Uterus (tissue), 4 donors: ENCODE results near the gene CYP27A1. TPM values are rescaled to one million over a fixed set of nuclear protein-coding genes. Genes with fewer than 3 reads are reported as not detected.

Experiments
- DNase-seq, 2 donors: peaks; one replicate each; pipeline ENCODE4 v3.0.0-alpha.2; 2019 to 2020
- H3K27ac ChIP-seq, 2 donors: fragments of 200-600 bp; sonication (generic); 1 replicate in 1 of 2; 2 replicates in 1 of 2; pipeline ENCODE4 v1.5.1; 2016 to 2018
- H3K27me3 ChIP-seq, 2 donors: fragments of 200-600 bp; sonication (generic); one replicate each; pipeline ENCODE4 v1.5.1; 2018 to 2019; ENCODE audit warnings: control low read depth in 1 of 2
- H3K36me3 ChIP-seq, 2 donors: fragments of 200-600 bp; sonication (generic); one replicate each; pipeline ENCODE4 v1.5.1; 2019; ENCODE audit warnings: control low read depth in 1 of 2
- H3K4me1 ChIP-seq, 2 donors: fragments of 200-600 bp; sonication (generic); one replicate each; pipeline ENCODE4 v1.5.1; 2018 to 2019; ENCODE audit warnings: control low read depth in 1 of 2
- H3K4me3 ChIP-seq, 2 donors: fragments of 200-600 bp; sonication (generic); 1 replicate in 1 of 2; 2 replicates in 1 of 2; pipeline ENCODE4 v1.5.1; 2018 to 2019; ENCODE audit warnings: mild to moderate bottlenecking in 1 of 2
- H3K9me3 ChIP-seq, 2 donors: fragments of 200-600 bp; sonication (generic); one replicate each; pipeline ENCODE4 v1.5.1; 2019; ENCODE audit warnings: control low read depth in 1 of 2
- CTCF ChIP-seq, 4 experiments: fragments of 200-600 bp in 2 of 4; fragments of 450-650 bp in 2 of 4; sonication (generic) in 2 of 4; IDR thresholded peaks; one replicate each; pipeline ENCODE4 v1.5.1; 2016 to 2019; ENCODE audit warnings: antibody characterized with exemption in 4 of 4, mild to moderate bottlenecking in 2 of 4, moderate library complexity in 1 of 4
- POLR2A ChIP-seq, 2 donors: fragments of 450-650 bp; IDR thresholded peaks; one replicate each; pipeline ENCODE4 v1.6.1; 2016; ENCODE audit warnings: antibody characterized with exemption in 2 of 2, mild to moderate bottlenecking in 1 of 2, moderate library complexity in 1 of 2
- intact Hi-C: fragments of 100-400 bp; cut with DNase I; formaldehyde crosslinking; loops from one replicate; pipeline ENCODE4 v1.15.1; 2023; ENCODE audit warnings: low total_unique reads
- total RNA-seq, 4 donors: library from RNA; depleted of rRNA in 3 of 4; stranded (reverse); fragments of >200 nt in 3 of 4; gene quantifications; one replicate each; pipeline versions ENCODE4 v1.1.0 to v1.2.4, GENCODE V29; 2014 to 2023
- donor health status: DM: yes; HTN: yes; CAD: no.

CYP27A1 gene
- total RNA-seq, 4 donors from 2014 or later = 4.1 to 15.7 (median 8.7) TPM

- Histone ChIP-seq H3K4me3 (no peak within 1 kb of the TSS), H3K36me3 (no peaks in the 10 kb centered on the region), H3K9me3 (no peaks in the 10 kb centered on the region), H3K4me1 (no peaks in the 10 kb centered on the region), H3K27ac (no peak within 1 kb of the TSS), H3K27me3 (no peaks in the 10 kb centered on the region)
- no peak for TF ChIP-seq POLR2A (IDR thresholded peaks at IDR 0.05)
- TF ChIP-seq CTCF (IDR thresholded peaks at IDR 0.05) = no peak
- intact Hi-C loops = no loop called here
- no peak for DNase-seq
Observed at GRCh38 chr2:218831378-218831990, 49.5 kb downstream of the CYP27A1 start, which contains the start of gene PRKAG3. PRKAG3 (minus strand) TSS chr2:218831803.

GRCh38 chr2:218832081-218832480 lies 50.1 kb downstream of the CYP27A1 start:
- no peak overlapping the region for H3K27ac ChIP-seq
- no peak overlapping the region for H3K4me3 ChIP-seq
- no peaks in the 10 kb centered on the region for H3K9me3 ChIP-seq
- no peak for TF ChIP-seq POLR2A (IDR thresholded peaks at IDR 0.05)
- TF ChIP-seq CTCF (IDR thresholded peaks at IDR 0.05) = no peak
- intact Hi-C loops = no loop called here
- no peaks in the 10 kb centered on the region for H3K27me3 ChIP-seq
- H3K36me3 ChIP-seq = no peaks in the 10 kb centered on the region
- DNase-seq = no peak
- no peaks in the 10 kb centered on the region for H3K4me1 ChIP-seq

- Histone ChIP-seq H3K4me1 (no peaks in the 10 kb centered on the region), H3K4me3 (no peak overlapping the region), H3K9me3 (no peaks in the 10 kb centered on the region), H3K27ac (no peak overlapping the region), H3K36me3 (no peaks in the 10 kb centered on the region), H3K27me3 (no peaks in the 10 kb centered on the region)
- intact Hi-C loops = no loop called here
- DNase-seq = no peak
- TF ChIP-seq CTCF (IDR thresholded peaks at IDR 0.05) (no peak), POLR2A (IDR thresholded peaks at IDR 0.05) (no peak)
Observed at GRCh38 chr2:218832520-218832919, 50.6 kb downstream of the CYP27A1 start.

- intact Hi-C loops = no loop called here
Observed at GRCh38 chr2:218833023-218833609, 51.2 kb downstream of the CYP27A1 start.

More at GRCh38 chr2:218833023-218833609, 51.2 kb downstream of the CYP27A1 start:
- Histone ChIP-seq H3K9me3 (no peaks in the 10 kb centered on the region), H3K4me1 (no peaks in the 10 kb centered on the region), H3K27me3 (no peaks in the 10 kb centered on the region), H3K4me3 (no peak overlapping the region), H3K27ac (no peak overlapping the region), H3K36me3 (no peaks in the 10 kb centered on the region)
- TF ChIP-seq POLR2A (IDR thresholded peaks at IDR 0.05) = no peak
- no peak for TF ChIP-seq CTCF (IDR thresholded peaks at IDR 0.05)
- DNase-seq = no peak
